Right hindlimb (tissue), 1 donor: Measurements from ENCODE around the gene SYNPO2.
"Not testable (repeated sequence)": the region's sequence is repeated elsewhere in the genome, so short reads cannot be mapped to it uniquely, and the experiment has no call there.

ENCODE experiments used
- DNase-seq: peaks from one replicate; pipeline ENCODE4 v3.0.0-alpha.2; 2018

SYNPO2 gene

DNA sequence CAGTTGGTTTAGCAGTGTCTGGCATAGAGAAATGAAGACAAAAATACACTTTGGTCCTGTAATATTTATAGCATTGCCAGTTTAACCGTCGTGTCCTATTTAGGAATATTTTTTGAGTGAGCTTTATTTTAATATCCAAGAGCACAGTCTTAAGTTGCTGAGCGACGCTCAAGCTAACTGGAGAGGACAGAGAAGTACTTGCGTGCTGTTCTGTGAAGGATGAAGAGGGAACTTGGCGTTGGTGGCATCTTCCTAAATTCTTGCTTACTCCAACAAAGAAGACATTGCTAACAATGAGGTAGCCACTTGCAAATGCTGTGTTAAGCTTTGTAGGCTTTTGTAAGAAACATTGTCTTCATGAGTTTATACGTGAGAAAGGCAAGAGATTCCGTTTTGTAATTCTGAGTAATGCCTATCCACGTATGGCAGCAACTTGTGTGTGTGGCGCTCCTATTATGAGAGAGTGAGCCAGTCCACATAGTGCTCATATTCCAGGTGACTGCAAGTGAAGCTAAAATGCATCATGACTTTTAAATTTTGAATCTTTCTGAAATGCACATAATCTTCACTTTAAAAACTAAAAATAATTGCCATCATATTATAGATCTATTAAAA is 50.6 kb downstream of the SYNPO2 start:
- DNase-seq, result no peak

DNA sequence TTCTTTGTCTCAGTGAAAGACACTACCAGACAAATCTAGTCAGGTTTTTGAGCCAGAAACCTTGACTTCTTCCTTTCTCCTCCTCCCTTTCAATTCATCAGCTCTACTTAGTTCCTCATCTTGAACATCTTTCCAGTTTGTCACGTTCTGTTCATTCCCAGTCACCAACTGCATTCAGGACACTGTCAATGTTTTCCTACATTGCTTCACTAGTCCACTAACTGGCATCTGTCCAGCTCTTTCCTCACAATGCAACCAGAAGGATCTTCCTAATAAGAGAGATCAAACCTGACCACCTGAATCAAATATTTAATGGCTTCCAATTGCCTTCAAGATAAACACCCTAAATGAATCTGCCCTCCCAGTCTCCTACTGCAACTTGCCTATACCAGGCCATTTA is 52.5 kb downstream of the SYNPO2 start:
- DNase-seq, result no peak

DNA sequence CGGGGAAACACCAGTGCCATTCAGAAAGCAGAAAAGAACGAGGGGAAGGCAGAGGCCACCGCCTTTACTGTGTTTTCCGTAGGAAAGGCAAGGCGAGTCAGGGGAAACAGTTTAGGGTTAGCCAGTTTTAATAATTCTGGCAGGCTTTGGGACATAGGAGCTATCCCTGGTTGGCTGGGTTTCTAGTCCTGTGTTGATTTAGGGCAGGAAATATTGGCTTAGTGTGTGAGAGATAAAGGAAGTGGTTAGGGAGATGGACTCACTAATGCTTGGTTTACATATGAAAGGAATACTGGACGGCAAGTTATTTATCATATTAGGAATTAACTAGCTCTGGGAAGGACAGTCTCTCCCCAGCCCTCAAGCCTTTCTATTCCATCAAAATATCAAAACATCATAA is 53.1 kb downstream of the SYNPO2 start:
- DNase-seq, result no peak

GRCh38 chr4:118942465-118942864 is 53.8 kb downstream of the SYNPO2 start:
- DNase-seq, result no peak

DNA sequence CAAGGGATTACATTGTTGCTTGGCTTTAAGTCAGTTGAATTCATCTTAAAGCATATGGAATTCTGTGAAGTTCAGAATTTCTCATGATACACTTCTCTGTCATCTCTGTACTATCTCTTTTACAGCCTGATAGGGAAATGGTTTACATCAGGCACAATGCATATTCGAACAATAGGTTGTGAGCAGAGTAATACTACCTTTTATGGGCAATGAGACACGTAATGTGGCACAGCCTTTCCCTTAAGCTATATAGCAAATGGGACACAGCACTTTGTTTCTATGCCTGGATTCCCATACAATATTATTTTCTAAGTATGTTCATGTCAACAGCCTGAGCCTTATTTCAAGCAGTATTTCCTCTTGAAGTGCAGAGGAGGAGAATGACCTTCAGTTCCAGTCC is 58.4 kb downstream of the SYNPO2 start:
- no peak for DNase-seq

- DNase-seq, result no peak
Observed at GRCh38 chr4:118948545-118949144, 60.0 kb downstream of the SYNPO2 start.

GRCh38 chr4:118950224-118950623 is 61.6 kb downstream of the SYNPO2 start:
- DNase-seq, result no peak

DNA sequence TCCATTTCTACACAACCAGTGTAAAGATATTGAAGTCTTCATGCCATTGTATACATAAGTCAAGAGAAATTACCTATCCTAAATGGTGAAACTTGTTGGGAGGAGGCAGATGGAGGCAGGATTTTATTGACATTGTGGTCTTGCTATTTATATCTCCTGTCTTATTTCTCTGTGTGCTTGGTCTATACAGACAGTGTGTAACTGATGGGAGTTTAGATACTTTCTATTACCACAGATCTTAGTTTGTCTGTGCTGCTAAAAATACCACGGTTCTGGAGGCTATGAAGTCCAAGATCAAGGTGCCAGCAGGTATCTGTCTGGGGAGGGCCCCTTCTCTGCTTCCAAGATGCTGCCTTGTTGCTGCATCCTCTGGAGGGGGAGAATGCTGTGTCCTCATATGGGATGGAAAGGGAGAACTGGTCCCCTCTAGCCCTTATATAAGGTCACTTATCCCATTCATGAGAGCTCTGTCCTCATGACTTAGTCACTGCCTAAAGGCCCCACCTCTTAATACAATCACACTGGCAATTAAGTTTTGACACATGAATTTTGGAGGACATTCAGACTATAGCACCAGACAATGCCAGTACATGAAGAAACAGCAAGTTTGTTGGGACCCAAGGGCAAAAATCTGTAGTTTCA is 62.4 kb downstream of the SYNPO2 start:
- DNase-seq, result no peak

DNA sequence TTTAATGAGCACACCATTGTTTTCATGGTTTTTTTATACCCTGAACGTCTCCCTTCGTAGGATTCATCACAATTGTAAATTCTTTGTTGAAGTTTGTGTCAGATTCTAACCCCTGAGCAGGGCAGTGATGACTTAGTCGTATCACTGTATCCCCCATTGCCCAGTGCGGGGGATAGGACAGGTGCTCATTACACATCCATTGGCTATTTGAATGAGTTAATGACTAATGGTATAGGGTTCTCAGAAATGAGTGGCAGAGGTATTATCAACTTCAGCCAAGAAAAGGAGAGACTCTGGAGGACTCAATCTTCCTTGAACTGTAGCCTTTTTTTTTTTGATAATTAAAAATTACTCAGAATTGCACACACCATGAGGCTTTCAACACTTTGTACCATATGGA is 64.6 kb downstream of the SYNPO2 start:
- DNase-seq, result no peak

- no peak for DNase-seq
Observed at GRCh38 chr4:118954246-118954645, 65.6 kb downstream of the SYNPO2 start.

DNA sequence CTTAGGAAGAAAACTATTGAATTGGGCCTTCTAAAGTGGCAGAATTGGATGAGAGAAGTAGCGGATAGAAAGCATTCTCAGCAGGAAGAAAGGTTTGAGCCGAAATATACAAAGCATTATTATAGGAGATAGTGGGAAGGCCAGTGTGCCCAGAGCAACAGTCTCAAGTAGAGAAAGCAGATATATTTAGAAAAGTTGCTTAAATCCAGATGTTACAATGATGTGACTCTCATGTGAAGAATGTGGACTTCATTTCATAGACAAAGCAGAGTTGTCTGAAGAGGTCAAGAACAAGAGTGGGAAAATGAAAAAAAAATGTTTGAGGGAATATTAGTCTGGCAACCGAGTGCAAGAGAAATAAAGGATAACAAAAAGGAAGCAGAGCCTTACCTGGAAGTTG is 66.9 kb downstream of the SYNPO2 start:
- no peak for DNase-seq

GRCh38 chr4:118957722-118958445 is 69.2 kb downstream of the SYNPO2 start:
- no peak for DNase-seq

DNA sequence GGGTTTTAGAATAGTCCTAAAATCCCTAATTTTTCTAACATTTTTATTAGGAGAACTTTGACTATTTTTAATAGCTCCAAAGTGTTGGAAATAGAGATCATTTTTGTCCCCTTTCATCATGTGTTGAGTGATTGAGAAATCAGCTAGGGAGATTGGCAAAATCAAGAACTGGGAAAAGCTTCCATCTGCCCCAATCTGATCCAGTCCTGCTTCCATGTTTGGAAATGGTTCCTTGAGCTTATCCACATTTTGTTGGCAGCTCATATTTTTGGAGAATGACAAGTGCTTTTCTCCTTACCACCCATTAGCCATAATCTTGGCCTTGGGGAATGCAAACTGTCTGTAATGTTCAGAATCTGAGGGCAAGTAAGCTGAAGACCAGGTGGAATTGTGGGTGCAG is 73.9 kb downstream of the SYNPO2 start:
- no peak for DNase-seq

DNA sequence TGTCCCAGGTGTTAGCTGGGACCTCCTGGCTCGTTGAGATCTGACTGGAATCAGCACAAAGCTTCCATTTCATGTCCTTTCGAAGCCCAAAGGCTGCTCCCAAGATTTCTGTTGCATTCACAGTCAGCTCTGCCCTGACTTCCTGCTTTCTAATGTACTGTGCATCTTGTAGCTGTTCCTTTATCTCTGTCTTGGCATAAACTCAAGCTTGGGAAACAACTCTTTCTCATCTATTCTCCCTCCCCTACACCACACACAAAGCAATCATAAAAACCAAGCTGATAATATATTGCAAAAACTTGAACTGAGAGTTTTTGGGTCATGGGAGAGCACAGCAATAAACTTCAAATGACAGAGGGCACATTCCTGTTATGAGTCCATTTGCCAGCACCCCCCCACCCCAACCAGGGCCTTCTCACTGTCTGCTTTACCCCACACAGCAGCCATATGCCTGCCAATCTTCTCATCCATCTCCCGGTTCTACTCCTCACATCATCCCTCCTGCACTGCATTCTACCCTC is 76.3 kb downstream of the SYNPO2 start:
- DNase-seq, result no peak

DNA sequence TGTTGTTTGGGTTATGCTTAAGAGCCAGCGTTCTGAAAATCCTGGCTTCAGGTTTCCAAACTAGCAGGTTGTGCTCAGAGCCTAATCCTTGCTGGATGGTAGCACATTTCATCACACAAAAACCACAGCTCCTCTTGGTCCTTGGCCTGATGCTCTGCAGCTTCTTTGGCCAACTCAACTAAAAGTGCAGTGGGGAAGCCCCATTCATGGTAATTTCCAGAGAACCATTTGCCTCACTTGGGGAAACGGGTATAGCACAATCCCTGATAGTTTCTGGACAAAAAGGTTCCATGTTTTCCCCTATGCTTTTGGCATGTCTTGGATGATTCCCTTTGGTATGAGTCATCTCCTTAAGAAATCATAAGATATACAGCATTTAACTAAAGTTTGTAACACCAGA is 78.7 kb downstream of the SYNPO2 start:
- no peak for DNase-seq

- DNase-seq, result peak; percentile 75
Observed at GRCh38 chr4:118968005-118968404, 79.4 kb downstream of the SYNPO2 start.

DNA sequence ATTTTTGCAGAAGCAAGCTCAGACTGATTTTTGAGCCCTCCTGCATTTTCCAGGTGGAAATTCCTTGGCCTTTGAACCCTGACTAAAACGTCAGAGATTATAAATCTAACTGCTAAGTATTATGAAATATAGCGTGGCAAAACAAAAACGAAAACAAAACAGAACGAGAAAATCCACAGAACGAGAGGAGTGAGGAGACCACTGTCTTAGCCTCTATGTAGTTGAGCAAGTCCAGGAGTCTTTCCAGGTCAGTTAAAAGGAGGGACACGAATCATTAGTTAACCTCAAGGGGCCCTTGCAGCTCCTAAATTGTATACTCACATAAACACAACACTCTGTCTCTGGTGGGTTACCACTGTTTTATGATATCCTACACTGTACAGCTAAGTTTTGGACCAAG is 80.2 kb downstream of the SYNPO2 start:
- DNase-seq, result no peak

- peak; percentile 70 for DNase-seq
Observed at GRCh38 chr4:118969359-118969758, 80.7 kb downstream of the SYNPO2 start.

- no peak for DNase-seq
Observed at GRCh38 chr4:118972167-118972566, 83.5 kb downstream of the SYNPO2 start.

DNA sequence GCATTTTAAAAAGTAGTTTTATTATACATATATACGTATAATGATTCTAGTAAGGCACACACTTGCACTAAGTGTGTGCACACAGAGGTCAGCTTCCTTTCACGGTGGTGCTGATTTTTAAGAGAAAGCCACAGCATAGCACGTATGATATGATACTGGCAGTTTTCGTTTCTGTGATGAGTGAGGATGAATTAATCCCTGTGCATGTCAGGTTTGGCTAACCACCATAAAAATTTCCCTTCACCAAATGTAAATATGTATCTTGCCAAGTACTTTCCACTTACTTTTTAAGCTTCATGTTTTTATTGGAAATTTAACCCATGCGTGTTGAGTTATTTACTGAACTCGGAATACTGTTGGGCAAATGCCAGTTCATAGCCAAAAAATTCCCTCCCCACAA is 84.6 kb downstream of the SYNPO2 start:
- no peak for DNase-seq

GRCh38 chr4:118974758-118975157 is 86.1 kb downstream of the SYNPO2 start:
- no peak for DNase-seq

DNA sequence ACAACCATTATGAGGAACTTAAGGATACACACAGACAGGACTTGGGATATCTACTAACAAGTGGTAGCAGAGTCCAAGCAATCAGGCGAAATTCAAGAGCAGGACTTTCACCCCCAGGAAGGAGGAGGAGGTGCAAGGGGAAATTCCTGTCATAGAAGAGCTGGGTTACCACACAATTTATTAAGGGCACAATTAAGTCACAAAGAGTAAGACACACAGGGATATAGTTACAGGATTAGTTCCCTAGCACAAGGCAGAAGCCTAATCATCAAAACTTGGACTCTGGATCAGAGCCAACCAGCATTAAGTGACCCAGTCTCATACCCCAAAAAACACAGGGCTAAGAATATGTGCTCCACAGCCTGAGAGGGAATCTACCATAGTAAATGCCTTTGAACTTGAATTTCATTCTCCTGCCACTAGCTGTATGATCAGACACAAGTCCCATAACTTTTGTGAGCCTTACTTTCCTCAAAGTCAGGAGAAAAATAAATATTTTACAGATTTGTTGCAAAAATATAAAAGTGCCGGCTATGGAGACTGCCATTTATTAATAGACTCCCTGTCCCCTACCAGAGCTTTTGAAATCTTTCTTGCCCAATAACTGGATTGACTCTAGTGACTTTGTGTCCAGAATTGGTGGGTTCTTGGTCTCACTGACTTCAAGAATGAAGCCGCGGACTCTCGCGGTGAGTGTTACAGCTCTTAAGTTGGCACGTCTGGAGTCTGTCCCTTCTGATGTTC is 87.0 kb downstream of the SYNPO2 start:
- no peak for DNase-seq

DNA sequence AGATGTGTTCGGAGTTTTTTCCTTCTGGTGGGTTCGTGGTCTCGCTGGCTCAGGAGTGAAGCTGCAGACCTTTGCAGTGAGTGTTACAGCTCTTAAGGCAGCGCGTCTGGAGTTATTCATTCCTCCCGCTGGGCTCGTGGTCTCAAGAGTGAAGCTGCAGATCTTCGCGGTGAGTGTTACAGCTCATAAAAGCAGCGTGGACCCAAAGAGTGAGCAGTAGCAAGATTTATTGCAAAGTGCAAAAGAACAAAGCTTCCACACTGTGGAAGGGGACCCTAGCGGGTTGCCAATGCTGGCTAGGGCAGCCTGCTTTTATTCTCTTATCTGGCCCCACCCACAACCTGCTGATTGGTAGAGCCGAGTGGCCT is 87.5 kb downstream of the SYNPO2 start:
- not testable (repeated sequence) for DNase-seq
